Mesenchymal stem cell (in vitro differentiated cells and primary cell): ENCODE data around the gene CARD10.

Experiments used
- DNase-seq: peaks from one replicate; pipeline ENCODE4 v3.0.0-alpha.2; 2013
- H2AFZ ChIP-seq: one replicate; pipeline ENCODE4 v1.6.1; 2013; ENCODE audit warnings: low read depth, mild to moderate bottlenecking, control low read depth, inconsistent platforms, low read length, moderate library complexity
- H2AK5ac ChIP-seq: 2 replicates; pipeline ENCODE4 v1.6.1; 2013; ENCODE audit warnings: low read length, moderate library complexity, mild to moderate bottlenecking, inconsistent platforms; ENCODE audit not compliant: severe bottlenecking
- H2BK120ac ChIP-seq: one replicate; pipeline ENCODE4 v1.6.1; 2013; ENCODE audit warnings: low read depth, mild to moderate bottlenecking, inconsistent platforms, low read length, moderate library complexity
- H2BK12ac ChIP-seq, 2 experiments: one replicate each; pipeline ENCODE4 v1.6.1; 2013; ENCODE audit warnings: inconsistent platforms in 2 of 2, low read length in 2 of 2, mild to moderate bottlenecking in 2 of 2, moderate library complexity in 2 of 2, control low read depth in 1 of 2
- H2BK15ac ChIP-seq: one replicate; pipeline ENCODE4 v1.6.1; 2013; ENCODE audit warnings: mild to moderate bottlenecking, low read depth, inconsistent platforms; ENCODE audit not compliant: poor library complexity, severe bottlenecking
- H2BK5ac ChIP-seq: 2 replicates; pipeline ENCODE4 v1.6.1; 2013; ENCODE audit warnings: low read depth, mild to moderate bottlenecking, low read length, control low read depth, inconsistent platforms; ENCODE audit not compliant: poor library complexity, severe bottlenecking
- H3K14ac ChIP-seq, 2 experiments: one replicate each; pipeline ENCODE4 v1.6.1; 2013; ENCODE audit warnings: inconsistent platforms in 2 of 2, low read length in 2 of 2, control low read depth in 1 of 2, mild to moderate bottlenecking in 1 of 2, moderate library complexity in 1 of 2
- H3K18ac ChIP-seq, 2 experiments: one replicate each; pipeline ENCODE4 v1.6.1; 2013; ENCODE audit warnings: inconsistent platforms in 2 of 2, low read length in 2 of 2, control low read depth in 1 of 2, low read depth in 1 of 2, mild to moderate bottlenecking in 1 of 2
- H3K23ac ChIP-seq, 2 experiments: one replicate each; pipeline ENCODE4 v1.6.1; 2013; ENCODE audit warnings: inconsistent platforms in 2 of 2, low read length in 2 of 2, mild to moderate bottlenecking in 2 of 2, moderate library complexity in 2 of 2, control low read depth in 1 of 2
- H3K27ac ChIP-seq: 2 replicates; pipeline ENCODE4 v1.5.1; 2013; ENCODE audit warnings: mild to moderate bottlenecking, moderate library complexity, low read length, control low read depth, inconsistent platforms; ENCODE audit not compliant: poor library complexity, severe bottlenecking
- H3K27me3 ChIP-seq, 2 experiments: 2 replicates each; pipeline versions ENCODE4 v1.6.1 to v1.7.0; 2013; ENCODE audit warnings: low read length in 2 of 2, mild to moderate bottlenecking in 2 of 2, moderate library complexity in 2 of 2, control low read depth in 1 of 2, inconsistent platforms in 1 of 2; ENCODE audit not compliant: control insufficient read depth in 1 of 2, insufficient read depth in 1 of 2
- H3K36me3 ChIP-seq, 2 experiments: 2 replicates each; pipeline versions ENCODE4 v1.6.1 to v1.7.0; 2013; ENCODE audit warnings: low read length in 2 of 2, control low read depth in 1 of 2, inconsistent platforms in 1 of 2, low read depth in 1 of 2, mild to moderate bottlenecking in 1 of 2; ENCODE audit not compliant: insufficient read depth in 2 of 2, control insufficient read depth in 1 of 2
- H3K4ac ChIP-seq, 2 experiments: one replicate each; pipeline ENCODE4 v1.6.1; 2013; ENCODE audit warnings: inconsistent platforms in 2 of 2, low read length in 2 of 2, mild to moderate bottlenecking in 2 of 2, moderate library complexity in 2 of 2, control low read depth in 1 of 2, low read depth in 1 of 2
- H3K4me1 ChIP-seq: 2 replicates; pipeline ENCODE4 v1.6.1; 2013; ENCODE audit warnings: low read depth, low read length, control low read depth; ENCODE audit not compliant: control insufficient read depth, insufficient read depth
- H3K4me2 ChIP-seq: 2 replicates; pipeline ENCODE4 v1.6.1; 2013; ENCODE audit warnings: low read length, mild to moderate bottlenecking, inconsistent platforms; ENCODE audit not compliant: poor library complexity, severe bottlenecking
- H3K4me3 ChIP-seq, 2 experiments: 2 replicates each; pipeline versions ENCODE4 v1.5.1 to v1.7.0; 2013; ENCODE audit warnings: low read length in 2 of 2, mild to moderate bottlenecking in 2 of 2, control low read depth in 1 of 2, low read depth in 1 of 2; ENCODE audit not compliant: insufficient read depth in 1 of 2
- H3K79me1 ChIP-seq: replicated peaks from 2 replicates; pipeline ENCODE4 v1.6.1; 2013; ENCODE audit warnings: mild to moderate bottlenecking, control low read depth, low read length, inconsistent platforms; ENCODE audit not compliant: poor library complexity, severe bottlenecking
- H3K9ac ChIP-seq: 2 replicates; pipeline ENCODE4 v1.7.0; 2013; ENCODE audit warnings: mild to moderate bottlenecking, low read length, moderate library complexity
- H3K9me3 ChIP-seq: 2 replicates; pipeline ENCODE4 v1.7.0; 2013; ENCODE audit warnings: mild to moderate bottlenecking, low read length; ENCODE audit not compliant: control insufficient read depth
- H4K8ac ChIP-seq: one replicate; pipeline ENCODE4 v1.6.1; 2013; ENCODE audit warnings: inconsistent platforms, mild to moderate bottlenecking, low read length, moderate library complexity
- H4K91ac ChIP-seq: one replicate; pipeline ENCODE4 v1.6.1; 2013; ENCODE audit warnings: mild to moderate bottlenecking, low read length, inconsistent platforms
- WGBS: methylation state at CpG from one replicate; pipeline ENCODE4 v1.1.7; 2013; ENCODE audit warnings: mixed read lengths; 5-methylcytosine and 5-hydroxymethylcytosine counted together

The CARD10 gene

DNA sequence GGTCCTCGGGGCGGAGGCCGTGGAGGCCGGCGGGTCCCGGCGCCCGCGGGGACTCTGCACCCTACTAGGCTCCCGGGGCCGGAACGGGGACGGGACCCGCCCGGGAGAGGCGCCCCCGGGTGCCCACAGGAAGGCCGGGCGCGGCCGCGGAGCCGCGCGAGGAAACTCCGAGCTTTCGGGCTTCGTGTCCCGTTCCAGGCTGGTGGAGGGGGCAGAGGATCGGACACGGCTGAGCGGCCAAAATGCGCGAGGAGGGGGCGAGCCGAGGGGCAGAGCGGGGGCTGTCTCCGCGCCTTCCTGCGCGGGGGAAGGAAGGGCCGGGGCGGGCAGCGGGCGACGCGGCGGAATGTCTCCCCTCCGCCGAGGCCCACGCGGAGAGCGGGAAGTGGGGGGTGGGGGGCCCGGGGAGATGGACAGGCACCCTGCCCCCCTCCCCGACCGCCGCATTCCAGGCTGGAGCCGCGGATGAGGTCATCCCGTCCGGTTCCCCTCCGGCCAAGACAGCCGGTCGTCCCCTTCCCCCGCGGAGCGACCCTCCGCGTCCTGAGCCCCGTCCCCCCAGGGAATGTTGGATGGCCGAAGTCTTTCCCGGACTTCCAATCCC lies 41.5 kb upstream of the CARD10 start:
- peak overlapping the region; percentile 31 to 85 for H2BK12ac ChIP-seq
- peak overlapping the region; percentile 96 for H3K9ac ChIP-seq
- H3K4me3 ChIP-seq = peak overlapping the region; percentile 71 to 96
- no peaks in the 10 kb centered on the region for H3K27me3 ChIP-seq
- peak; percentile 72 for DNase-seq
- peak overlapping the region; percentile 65 for H2BK15ac ChIP-seq
- peak overlapping the region; percentile 98 for H4K91ac ChIP-seq
- H3K14ac ChIP-seq = peak overlapping the region; percentile 39 to 97
- WGBS = 3% methylated on average over 40 of the region's 72 CpGs
- H3K23ac ChIP-seq = peak overlapping the region; percentile 1 to 91
- peaks cover 4% of the 10 kb centered on the region for H3K79me1 ChIP-seq
- peak overlapping the region; percentile 97 for H3K27ac ChIP-seq
- peak overlapping the region; percentile 92 to 94 for H3K4ac ChIP-seq
- peak overlapping the region; percentile 54 for H2AK5ac ChIP-seq
- H3K18ac ChIP-seq = peak overlapping the region; percentile 55 to 96
- H3K4me2 ChIP-seq = peak overlapping the region; percentile 86
- H2BK5ac ChIP-seq = peak overlapping the region; percentile 100
- peak overlapping the region; percentile 100 for H2BK120ac ChIP-seq
- no peak overlapping the region for H2AFZ ChIP-seq
- H3K4me1 ChIP-seq = peaks cover 56% of the 10 kb centered on the region
- peak overlapping the region; percentile 74 for H4K8ac ChIP-seq
- H3K36me3 ChIP-seq = peaks cover 6 to 17% of the 10 kb centered on the region in 2 experiments
- no peaks in the 10 kb centered on the region for H3K9me3 ChIP-seq

DNA sequence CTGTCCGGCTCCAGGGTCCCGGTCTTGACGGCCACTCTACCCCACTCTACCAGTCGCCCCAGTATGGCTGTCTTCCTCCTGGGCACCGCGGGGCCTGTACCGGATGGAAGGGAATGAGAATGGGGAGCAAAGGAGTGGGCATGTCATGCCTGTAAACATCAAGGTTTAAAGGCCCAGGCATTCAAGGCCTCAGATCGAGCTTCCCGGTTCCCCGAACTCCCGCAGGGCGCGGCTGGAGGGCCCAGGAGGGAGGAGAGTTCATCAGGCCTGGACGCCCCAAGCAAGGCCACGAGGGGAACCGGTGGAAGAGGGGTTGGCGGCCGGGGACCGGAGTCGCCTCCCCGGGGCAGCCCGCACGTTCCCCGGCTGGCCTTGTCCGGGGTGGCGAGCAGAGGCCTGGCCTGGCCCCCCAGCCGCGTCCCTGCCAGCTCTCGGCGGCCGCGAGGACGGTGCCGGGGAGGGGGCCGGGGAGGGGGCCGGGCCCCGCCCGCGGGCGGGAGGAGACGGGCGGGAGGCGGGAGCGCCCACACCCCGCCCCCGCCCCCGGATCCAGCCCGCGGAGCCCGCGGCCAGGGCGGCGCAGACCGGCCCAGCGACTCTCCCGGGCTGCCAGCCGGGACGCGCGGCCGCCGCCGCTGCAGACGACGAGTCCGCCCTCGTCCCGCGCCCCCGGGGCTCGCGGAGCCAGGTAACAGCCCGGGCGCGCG lies 40.8 kb upstream of the CARD10 start, which contains the start of gene CDC42EP1:
Gene CDC42EP1, plus strand, starts transcription at position 580 of the 707 bp plus-strand sequence. CDS start 5,870 bp downstream, outside the sequence.
- peak within 1 kb of the TSS; percentile 97 for H4K8ac ChIP-seq
- peaks cover 4% of the 10 kb centered on the region for H3K79me1 ChIP-seq
- peak within 1 kb of the TSS; percentile 39 to 97 for H3K14ac ChIP-seq
- 1% methylated on average over 29 of the region's 76 CpGs for WGBS
- peak within 1 kb of the TSS; percentile 1 to 91 for H3K23ac ChIP-seq
- H4K91ac ChIP-seq = peak within 1 kb of the TSS; percentile 98
- peak within 1 kb of the TSS; percentile 97 for H3K27ac ChIP-seq
- H3K9me3 ChIP-seq = no peaks in the 10 kb centered on the region
- peak; percentile 64 for DNase-seq
- H3K4ac ChIP-seq = peak within 1 kb of the TSS; percentile 92 to 98
- H3K4me2 ChIP-seq = peak within 1 kb of the TSS; percentile 86
- H2AK5ac ChIP-seq = peak within 1 kb of the TSS; percentile 54
- H2BK12ac ChIP-seq = peak within 1 kb of the TSS; percentile 85 to 99
- no peak within 1 kb of the TSS for H2AFZ ChIP-seq
- H3K4me1 ChIP-seq = peaks cover 56% of the 10 kb centered on the region
- H3K18ac ChIP-seq = peak within 1 kb of the TSS; percentile 94 to 98
- peak within 1 kb of the TSS; percentile 71 to 96 for H3K4me3 ChIP-seq
- no peaks in the 10 kb centered on the region for H3K27me3 ChIP-seq
- peaks cover 5 to 14% of the 10 kb centered on the region in 2 experiments for H3K36me3 ChIP-seq
- peak within 1 kb of the TSS; percentile 94 for H2BK15ac ChIP-seq
- H3K9ac ChIP-seq = peak within 1 kb of the TSS; percentile 96
- peak within 1 kb of the TSS; percentile 100 for H2BK5ac ChIP-seq
- H2BK120ac ChIP-seq = peak within 1 kb of the TSS; percentile 100

DNA sequence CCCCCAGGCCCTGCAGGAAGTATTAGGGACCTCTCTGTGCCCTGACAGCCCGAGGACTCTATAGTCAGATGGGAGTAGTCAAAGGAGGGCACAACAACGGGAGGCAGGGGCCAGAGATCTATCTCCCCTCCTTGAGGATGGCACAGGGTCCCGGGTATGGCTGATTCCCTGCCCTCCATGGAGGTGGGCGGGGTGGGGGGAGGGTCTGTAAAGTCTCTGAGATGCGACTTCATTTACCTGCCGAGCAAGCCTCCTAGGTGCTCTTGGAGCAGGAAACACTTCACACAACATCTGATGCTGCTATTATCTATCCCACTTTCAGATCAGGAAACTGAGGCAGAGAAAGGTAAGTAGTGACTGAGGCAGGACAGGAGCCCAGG lies 40.3 kb upstream of the CARD10 start:
- H2BK120ac ChIP-seq = peak overlapping the region; percentile 100
- H4K8ac ChIP-seq = peak overlapping the region; percentile 97
- peak overlapping the region; percentile 94 for H2BK15ac ChIP-seq
- peaks cover 5 to 14% of the 10 kb centered on the region in 2 experiments for H3K36me3 ChIP-seq
- H3K4me3 ChIP-seq = peak overlapping the region; percentile 53 to 73
- H3K9me3 ChIP-seq = no peaks in the 10 kb centered on the region
- WGBS = 58% methylated on average over 2 of the region's 6 CpGs
- H2AFZ ChIP-seq = no peak overlapping the region
- H3K4me2 ChIP-seq = peak overlapping the region; percentile 69
- H3K18ac ChIP-seq = peak overlapping the region; percentile 94 to 98
- peak overlapping the region; percentile 89 for H2BK5ac ChIP-seq
- H3K79me1 ChIP-seq = peaks cover 4% of the 10 kb centered on the region
- H3K9ac ChIP-seq = peak overlapping the region; percentile 90
- H3K4me1 ChIP-seq = peaks cover 54% of the 10 kb centered on the region
- peak overlapping the region; percentile 65 to 99 for H2BK12ac ChIP-seq
- peak overlapping the region in 1 of 2 experiments; percentile 91 for H3K14ac ChIP-seq
- peak overlapping the region; percentile 90 to 98 for H3K4ac ChIP-seq
- no peak overlapping the region for H3K23ac ChIP-seq
- peak overlapping the region; percentile 97 for H4K91ac ChIP-seq
- peak overlapping the region; percentile 50 for H2AK5ac ChIP-seq
- DNase-seq = no peak
- H3K27me3 ChIP-seq = no peaks in the 10 kb centered on the region
- peak overlapping the region; percentile 95 for H3K27ac ChIP-seq

DNA sequence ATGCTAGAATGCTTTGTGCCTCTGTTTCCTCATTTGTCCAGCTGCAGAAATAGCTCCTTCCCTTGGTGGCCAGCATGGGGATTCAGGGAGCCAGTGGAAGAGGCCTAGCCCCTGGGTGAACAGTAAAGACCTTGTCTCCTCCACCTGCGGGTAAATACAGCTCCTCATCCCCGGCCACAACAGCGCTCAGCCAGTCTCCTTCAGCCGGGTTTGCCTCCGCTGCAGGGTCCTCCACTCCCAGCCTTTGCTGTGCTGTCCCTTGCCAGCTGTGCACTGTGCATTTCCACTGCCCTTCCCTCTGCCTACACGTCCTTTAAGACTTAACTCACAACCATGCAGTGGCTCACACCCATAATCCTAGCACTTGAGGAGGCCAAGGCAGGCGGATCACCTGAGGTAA lies 39.6 kb upstream of the CARD10 start:
- peak overlapping the region; percentile 24 for H3K27ac ChIP-seq
- H2AK5ac ChIP-seq = peak overlapping the region; percentile 51
- DNase-seq = no peak
- peak overlapping the region; percentile 85 for H4K91ac ChIP-seq
- H3K4ac ChIP-seq = peak overlapping the region in 1 of 2 experiments; percentile 15
- no peak overlapping the region for H2BK5ac ChIP-seq
- H3K36me3 ChIP-seq = peaks cover 5 to 12% of the 10 kb centered on the region in 2 experiments
- peaks cover 4% of the 10 kb centered on the region for H3K79me1 ChIP-seq
- H2BK12ac ChIP-seq = peak overlapping the region; percentile 20 to 89
- 85% methylated on average over 7 of the region's 7 CpGs for WGBS
- peak overlapping the region in 1 of 2 experiments; percentile 61 for H3K18ac ChIP-seq
- no peak overlapping the region for H2AFZ ChIP-seq
- peak overlapping the region; percentile 15 for H2BK15ac ChIP-seq
- peaks cover 48% of the 10 kb centered on the region for H3K4me1 ChIP-seq
- H2BK120ac ChIP-seq = no peak overlapping the region
- no peak overlapping the region for H3K4me2 ChIP-seq
- no peak overlapping the region for H3K9ac ChIP-seq
- H3K4me3 ChIP-seq = no peak overlapping the region
- H4K8ac ChIP-seq = no peak overlapping the region
- peak overlapping the region in 1 of 2 experiments; percentile 19 for H3K14ac ChIP-seq
- H3K9me3 ChIP-seq = no peaks in the 10 kb centered on the region
- no peak overlapping the region for H3K23ac ChIP-seq
- H3K27me3 ChIP-seq = no peaks in the 10 kb centered on the region
